Mucosa of rectum (tissue), 2 donors: ENCODE measurements around the gene TXNDC2.
A peak's percentile ranks its signal among the peaks of the same experiment; 100 is the strongest.
"Not testable (repeated sequence)": the region's sequence is repeated elsewhere in the genome, so short reads cannot be mapped to it uniquely, and the experiment has no call there.

ENCODE experiments used
- H3K27ac ChIP-seq, 2 donors: one replicate each; pipeline ENCODE4 v1.7.0; 2013; ENCODE audit warnings: inconsistent platforms in 2 of 2, low read depth in 2 of 2, low read length in 2 of 2
- H3K27me3 ChIP-seq, 2 donors: one replicate each; pipeline ENCODE4 v1.7.0; 2013; ENCODE audit warnings: low read length in 2 of 2; ENCODE audit not compliant: control insufficient read depth in 2 of 2, insufficient read depth in 2 of 2
- H3K36me3 ChIP-seq, 2 donors: one replicate each; pipeline ENCODE4 v1.7.0; 2013; ENCODE audit warnings: low read length in 2 of 2; ENCODE audit not compliant: control insufficient read depth in 2 of 2, insufficient read depth in 2 of 2
- H3K4me1 ChIP-seq, 2 donors: one replicate each; pipeline ENCODE4 v1.7.0; 2013; ENCODE audit warnings: low read length in 2 of 2, mild to moderate bottlenecking in 1 of 2; ENCODE audit not compliant: control insufficient read depth in 2 of 2, insufficient read depth in 2 of 2
- H3K4me3 ChIP-seq, 2 donors: one replicate each; pipeline ENCODE4 v1.7.0; 2013; ENCODE audit warnings: low read length in 2 of 2
- H3K9ac ChIP-seq, 2 donors: one replicate each; pipeline ENCODE4 v1.7.0; 2013; ENCODE audit warnings: low read length in 2 of 2, low read depth in 1 of 2, mild to moderate bottlenecking in 1 of 2
- H3K9me3 ChIP-seq, 2 donors: one replicate each; pipeline ENCODE4 v1.7.0; 2013; ENCODE audit warnings: low read length in 2 of 2; ENCODE audit not compliant: control insufficient read depth in 2 of 2
- donor health status: healthy.
- donor health status: Normal muscosa, but diverticular disease.

Gene TXNDC2

DNA sequence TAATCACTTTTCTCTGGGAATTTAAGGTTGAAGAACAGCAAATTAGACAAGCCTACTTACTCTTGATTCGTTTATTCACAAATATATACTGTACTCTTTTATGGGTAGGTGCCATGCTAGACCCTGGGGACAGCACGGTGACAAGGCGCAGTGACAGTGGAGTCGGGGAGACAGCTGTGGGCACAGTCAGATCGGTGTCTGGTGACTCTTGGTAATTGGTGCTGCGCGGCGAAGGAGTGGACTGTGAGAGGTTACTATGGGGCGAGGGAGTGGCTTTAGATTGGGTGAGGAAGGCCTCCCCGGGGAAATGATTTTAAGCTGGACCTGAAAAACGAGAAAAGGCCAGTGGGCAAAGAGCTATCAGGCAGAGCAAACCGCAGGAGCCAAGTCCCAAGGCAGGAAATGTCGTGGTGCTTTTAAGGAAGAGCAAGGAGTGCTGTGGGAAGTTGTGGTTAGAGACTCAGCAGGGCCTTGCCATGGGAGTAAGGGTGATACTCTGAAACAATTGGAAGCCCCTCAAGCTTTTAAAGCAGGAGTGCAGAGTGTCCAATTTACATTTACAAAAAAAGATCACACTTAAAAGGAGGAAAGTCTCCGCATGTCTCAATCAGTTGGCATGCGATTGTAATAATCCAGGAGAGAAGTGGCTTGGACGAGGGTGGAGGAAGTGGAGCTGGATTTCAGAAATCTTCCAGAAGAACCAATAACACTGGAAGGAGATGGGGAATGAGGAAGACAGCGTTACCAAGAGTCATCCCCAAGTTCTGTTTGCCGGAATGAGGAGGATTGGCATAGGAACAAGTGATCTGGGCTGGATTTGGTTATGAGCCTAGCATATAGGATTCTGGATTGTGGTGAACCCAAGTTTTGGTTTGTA lies 36.1 kb upstream of the TXNDC2 start:
- Histone ChIP-seq H3K36me3 (no peaks in the 10 kb centered on the region), H3K27ac (peak overlapping the region; percentile 53 to 78), H3K4me3 (peak overlapping the region; percentile 7 to 18), H3K4me1 (peaks cover 10 to 27% of the 10 kb centered on the region in 2 donors), H3K27me3 (no peaks in the 10 kb centered on the region), H3K9me3 (no peaks in the 10 kb centered on the region), H3K9ac (peak overlapping the region in 1 of 2 donors; percentile 24)

- Histone ChIP-seq H3K9me3 (no peaks in the 10 kb centered on the region), H3K36me3 (no peaks in the 10 kb centered on the region), H3K27ac (no peak overlapping the region), H3K27me3 (no peaks in the 10 kb centered on the region), H3K9ac (no peak overlapping the region), H3K4me3 (no peak overlapping the region), H3K4me1 (peaks cover 10 to 27% of the 10 kb centered on the region in 2 donors)
Measured at GRCh38 chr18:9850309-9850708, 35.5 kb upstream of the TXNDC2 start.

DNA sequence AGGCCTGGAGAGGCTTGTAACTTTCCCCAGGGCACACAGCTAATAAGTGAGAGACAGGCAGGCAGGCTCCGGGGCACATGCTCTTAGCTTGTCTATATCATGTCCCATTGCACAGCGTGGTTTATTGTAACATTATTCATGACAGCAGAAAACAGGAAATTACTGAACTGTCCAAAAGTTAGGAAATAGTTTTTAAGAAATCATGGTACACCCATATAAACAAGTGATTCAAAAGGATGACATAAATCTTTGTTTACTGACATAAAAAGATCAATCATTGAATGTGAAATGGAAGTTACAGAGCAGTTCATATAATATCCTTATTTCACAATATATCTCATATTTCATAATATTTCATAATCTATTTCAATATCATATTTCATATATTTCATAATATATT lies 34.3 kb upstream of the TXNDC2 start:
- Histone ChIP-seq H3K4me1 (peaks cover 10 to 27% of the 10 kb centered on the region in 2 donors), H3K9me3 (no peaks in the 10 kb centered on the region), H3K4me3 (no peak overlapping the region), H3K27me3 (no peaks in the 10 kb centered on the region), H3K9ac (no peak overlapping the region), H3K27ac (no peak overlapping the region), H3K36me3 (no peaks in the 10 kb centered on the region)

DNA sequence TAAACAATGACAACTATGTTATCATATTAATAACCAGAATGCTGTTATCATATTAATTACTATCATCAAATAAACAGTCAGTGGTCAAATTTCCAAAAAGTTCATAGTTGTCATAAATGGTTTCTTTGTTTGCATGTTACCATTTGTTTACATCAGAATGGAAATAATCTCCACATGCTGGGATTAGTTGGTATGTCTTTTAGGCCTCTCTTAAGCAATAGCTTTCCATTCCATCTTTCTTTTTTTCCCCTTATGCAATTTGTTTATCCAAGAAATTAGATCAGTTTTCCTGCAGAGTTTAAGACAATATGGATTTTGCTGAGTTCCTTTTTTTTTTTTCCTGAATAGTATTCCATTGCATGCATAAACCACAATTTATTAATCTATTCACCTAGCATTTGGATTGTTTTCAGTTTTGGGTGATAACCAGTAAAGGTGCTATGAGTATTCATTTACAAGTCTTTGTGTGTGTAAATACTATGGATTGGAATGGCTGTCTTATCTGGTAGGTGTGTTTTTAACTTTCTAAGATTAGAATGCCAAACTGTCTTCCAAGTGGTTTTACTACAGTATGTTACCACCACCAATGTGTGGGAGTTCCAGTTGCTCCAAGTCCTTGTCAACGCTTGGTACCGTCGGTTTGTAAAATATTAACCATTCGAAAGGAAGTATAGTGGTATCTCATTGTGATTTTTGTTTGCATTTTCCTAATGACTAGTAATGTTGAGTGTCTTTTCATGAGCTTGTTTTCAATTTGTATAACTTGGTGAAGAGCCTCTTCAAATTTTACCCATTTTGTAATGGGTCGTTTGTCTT lies 33.3 kb upstream of the TXNDC2 start:
- peaks cover 10 to 27% of the 10 kb centered on the region in 2 donors for H3K4me1 ChIP-seq
- H3K4me3 ChIP-seq = no peak overlapping the region
- no peaks in the 10 kb centered on the region for H3K27me3 ChIP-seq
- no peak overlapping the region for H3K27ac ChIP-seq
- H3K9me3 ChIP-seq = no peaks in the 10 kb centered on the region
- no peak overlapping the region for H3K9ac ChIP-seq
- H3K36me3 ChIP-seq = no peaks in the 10 kb centered on the region

DNA sequence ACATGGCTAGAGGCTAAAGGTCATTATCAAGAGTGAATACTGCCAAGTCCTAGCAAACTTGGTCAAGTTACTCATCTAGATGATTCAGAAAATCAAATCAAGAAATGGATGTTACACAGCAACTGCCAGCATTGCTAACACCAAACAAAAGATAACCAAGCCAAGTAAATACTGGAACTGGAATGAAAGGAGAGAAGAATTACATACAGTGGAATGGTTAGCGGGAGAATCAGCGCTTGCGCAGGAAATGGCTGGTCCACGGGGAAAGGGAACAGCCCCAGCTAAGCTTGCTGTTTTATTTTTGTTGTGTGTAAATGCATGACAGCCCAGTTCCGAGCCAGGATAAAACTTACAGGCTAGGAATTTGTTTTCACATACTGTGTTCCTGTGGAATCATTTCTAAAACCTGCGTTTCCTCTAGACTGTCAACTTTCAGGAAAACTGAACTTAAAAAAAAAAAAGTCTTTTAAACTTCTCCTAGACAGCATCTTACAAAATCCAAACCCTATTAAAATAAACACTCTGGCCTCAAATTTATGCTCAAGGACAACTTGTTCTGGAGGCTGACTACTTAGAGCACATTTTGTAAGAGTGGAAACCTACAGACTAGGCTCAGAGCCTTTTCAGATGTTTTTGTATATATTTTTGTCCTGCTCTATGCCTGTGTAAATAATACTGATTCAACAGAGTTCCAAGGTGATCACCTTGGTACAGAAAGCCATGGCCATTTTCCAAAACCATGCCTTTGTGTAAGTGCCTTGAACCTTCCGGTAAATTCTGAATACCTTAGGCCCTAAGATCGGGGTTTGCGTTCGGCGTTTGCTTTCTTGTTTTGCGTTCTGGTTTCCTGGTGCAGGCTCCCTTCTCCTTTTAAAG lies 30.7 kb upstream of the TXNDC2 start:
- no peak overlapping the region for H3K4me3 ChIP-seq
- no peaks in the 10 kb centered on the region for H3K27me3 ChIP-seq
- peaks cover 0 to 5% of the 10 kb centered on the region in 2 donors for H3K4me1 ChIP-seq
- H3K27ac ChIP-seq = peak overlapping the region; percentile 19 to 58
- H3K9me3 ChIP-seq = no peaks in the 10 kb centered on the region
- H3K9ac ChIP-seq = no peak overlapping the region
- no peaks in the 10 kb centered on the region for H3K36me3 ChIP-seq

DNA sequence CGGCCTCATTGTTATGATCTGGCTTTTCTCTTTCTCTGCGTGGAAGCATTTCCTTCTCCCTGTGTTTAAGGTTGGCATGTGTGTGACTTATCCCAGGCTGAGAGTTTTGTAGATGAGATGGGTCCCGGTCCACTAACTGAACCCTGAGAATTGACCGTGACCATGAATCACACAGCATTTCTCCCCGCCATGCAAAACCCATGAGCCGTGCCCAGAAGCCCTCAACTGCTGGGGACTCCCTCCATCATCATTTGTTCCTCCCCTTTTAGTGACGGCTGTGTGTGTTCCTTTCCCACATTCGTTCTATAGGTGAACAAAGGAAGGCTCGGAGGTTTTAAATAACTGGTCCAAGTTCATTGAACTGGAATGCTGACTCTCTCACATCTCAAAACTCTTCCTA lies 30.1 kb upstream of the TXNDC2 start:
- no peaks in the 10 kb centered on the region for H3K27me3 ChIP-seq
- no peak overlapping the region for H3K4me3 ChIP-seq
- peaks cover 0 to 3% of the 10 kb centered on the region in 2 donors for H3K4me1 ChIP-seq
- no peaks in the 10 kb centered on the region for H3K36me3 ChIP-seq
- peak overlapping the region; percentile 0 to 11 for H3K27ac ChIP-seq
- H3K9me3 ChIP-seq = no peaks in the 10 kb centered on the region
- H3K9ac ChIP-seq = no peak overlapping the region

- peak overlapping the region in 1 of 2 donors; percentile 11 for H3K27ac ChIP-seq
Measured at GRCh38 chr18:9856092-9856491, 29.7 kb upstream of the TXNDC2 start.

DNA sequence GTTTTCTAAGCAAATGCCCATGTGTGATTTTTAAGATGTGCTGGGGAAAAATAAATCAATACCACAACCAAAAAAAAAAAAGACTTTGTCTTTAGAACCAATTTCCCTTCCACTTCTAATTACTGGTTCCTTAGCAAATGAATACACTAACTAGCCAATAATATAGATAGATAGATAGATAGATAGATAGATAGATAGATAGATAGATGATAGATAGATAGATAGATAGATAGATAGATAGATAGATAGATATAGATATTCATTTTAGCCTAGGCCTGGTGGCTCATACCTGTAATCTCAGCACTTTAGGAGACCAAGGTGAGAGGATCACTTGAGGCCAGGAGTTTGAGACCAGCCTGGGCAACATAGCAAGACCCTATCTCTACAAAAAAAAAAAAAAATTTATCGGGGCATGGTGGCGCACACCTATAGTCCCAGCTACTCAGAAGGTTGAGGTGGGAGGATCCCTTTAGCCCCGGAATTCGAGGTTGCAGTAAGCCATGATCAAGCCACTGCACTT lies 28.2 kb upstream of the TXNDC2 start:
- H3K36me3 ChIP-seq, H3K27ac ChIP-seq, H3K27me3 ChIP-seq, H3K4me3 ChIP-seq, H3K9me3 ChIP-seq, H3K4me1 ChIP-seq, H3K9ac ChIP-seq: not testable (repeated sequence)

More at GRCh38 chr18:9856092-9856491, 29.7 kb upstream of the TXNDC2 start:
- Histone ChIP-seq H3K36me3 (no peaks in the 10 kb centered on the region), H3K27me3 (no peaks in the 10 kb centered on the region), H3K9ac (no peak overlapping the region), H3K4me3 (no peak overlapping the region), H3K4me1 (peaks cover 0 to 3% of the 10 kb centered on the region in 2 donors), H3K9me3 (no peaks in the 10 kb centered on the region)

DNA sequence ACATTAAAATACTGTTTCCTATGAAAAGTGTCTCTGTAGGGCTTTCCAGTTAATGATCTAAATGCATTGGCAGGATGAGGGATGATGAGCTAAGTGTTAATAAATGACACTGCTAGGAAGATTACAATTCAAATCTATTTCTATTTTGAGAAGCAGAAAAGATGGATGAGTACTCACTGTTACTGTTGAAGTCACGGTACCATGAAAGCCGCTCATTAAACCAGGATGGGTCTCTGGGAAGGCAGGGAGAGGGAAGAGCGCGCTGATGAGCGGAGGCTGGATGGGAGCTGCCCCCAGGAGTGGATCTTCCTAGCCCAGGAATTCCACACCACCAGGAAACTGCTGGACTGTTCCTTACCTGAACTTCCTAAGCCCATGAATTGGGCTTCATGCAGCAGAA lies 27.1 kb upstream of the TXNDC2 start:
- H3K27ac ChIP-seq = no peak overlapping the region
- no peaks in the 10 kb centered on the region for H3K36me3 ChIP-seq
- no peaks in the 10 kb centered on the region for H3K9me3 ChIP-seq
- no peak overlapping the region for H3K4me3 ChIP-seq
- no peaks in the 10 kb centered on the region for H3K27me3 ChIP-seq
- H3K4me1 ChIP-seq = no peaks in the 10 kb centered on the region
- H3K9ac ChIP-seq = no peak overlapping the region
